A673 (cell line): Measurements from ENCODE around the gene ZNF808. TPM values are rescaled to one million over a fixed set of nuclear protein-coding genes. Genes with fewer than 3 reads are reported as not detected.
"Not testable (repeated sequence)": the region's sequence is repeated elsewhere in the genome, so short reads cannot be mapped to it uniquely, and the experiment has no call there.

Source experiments
- BruUV-seq: library from RNA; stranded (reverse); fragments of 400-500 nt; replicated peaks from 2 replicates; lab custom pipeline; 2021; lab: Mats Ljungman, UMichigan
- CTCF ChIA-PET: fragments of 300-600 bp; sonication (Branson Sonifier 250); formaldehyde crosslinking; loops from one replicate; lab custom pipeline; 2022; ENCODE audit warnings: antibody characterized with exemption; lab: Charles Lee
- POLR2A ChIA-PET: fragments of 300-600 bp; sonication (Branson Sonifier 250); formaldehyde crosslinking; loops from one replicate; lab custom pipeline; 2022; ENCODE audit warnings: antibody characterized with exemption; ENCODE audit not compliant: low non-redundant PET; lab: Charles Lee
- DNase-seq: peaks from one replicate; pipeline ENCODE4 v3.0.0-alpha.2; 2015; ENCODE audit warnings: low spot score
- H3K27ac ChIP-seq: fragments of 200-600 bp; sonication (generic); 2 replicates; pipeline ENCODE4 v1.5.1; 2016; ENCODE audit warnings: mixed run types, low read depth, mild to moderate bottlenecking, mixed read lengths, antibody characterized with exemption, low read length; ENCODE audit not compliant: poor library complexity, severe bottlenecking
- H3K27me3 ChIP-seq: fragments of 200-600 bp; sonication (generic); replicated peaks from 2 replicates; pipeline ENCODE4 v1.6.1; 2017; ENCODE audit warnings: mixed run types, low read depth, mild to moderate bottlenecking, mixed read lengths, antibody characterized with exemption, low read length; ENCODE audit not compliant: insufficient read depth, poor library complexity
- H3K36me3 ChIP-seq: fragments of 200-600 bp; sonication (generic); 2 replicates; pipeline ENCODE4 v1.6.1; 2016; ENCODE audit warnings: mixed run types, mild to moderate bottlenecking, mixed read lengths, antibody characterized with exemption, low read length; ENCODE audit not compliant: insufficient read depth, poor library complexity, severe bottlenecking
- H3K4me1 ChIP-seq: fragments of 200-600 bp; sonication (generic); 2 replicates; pipeline ENCODE4 v1.6.1; 2017; ENCODE audit warnings: mixed run types, mild to moderate bottlenecking, mixed read lengths, antibody characterized with exemption, low read length; ENCODE audit not compliant: insufficient read depth, poor library complexity, severe bottlenecking
- H3K4me3 ChIP-seq: fragments of 200-600 bp; sonication (generic); 2 replicates; pipeline ENCODE4 v1.5.1; 2016; ENCODE audit warnings: low read depth, mixed run types, mild to moderate bottlenecking, mixed read lengths, low read length; ENCODE audit not compliant: poor library complexity, severe bottlenecking
- H3K9me3 ChIP-seq: fragments of 200-600 bp; sonication (generic); 2 replicates; pipeline ENCODE4 v1.6.1; 2016; ENCODE audit warnings: mixed run types, low read depth, mild to moderate bottlenecking, mixed read lengths, antibody characterized with exemption, low read length; ENCODE audit not compliant: poor library complexity, severe bottlenecking
- EZH2 ChIP-seq: fragments of 200-600 bp; sonication (generic); IDR thresholded peaks from 2 replicates; pipeline ENCODE4 v1.6.1; 2017; ENCODE audit warnings: borderline replicate concordance, low read depth, mild to moderate bottlenecking, mixed read lengths, antibody characterized with exemption, low read length; ENCODE audit not compliant: poor library complexity, severe bottlenecking
- intact Hi-C: fragments of 100-400 bp; cut with micrococcal nuclease; formaldehyde crosslinking; loops from one replicate; pipeline ENCODE4 v1.10.0; 2022; ENCODE audit not compliant: unreplicated experiment
- total RNA-seq: library from RNA; stranded (reverse); gene quantifications from 2 replicates; pipeline ENCODE4 v1.2.3, GENCODE V29; 2021
- TF ChIP-seq, protein P1 (sequence below): fragments of 300-800, 200-600 bp; sonication (generic); conservative IDR thresholded peaks from 2 replicates; pipeline ENCODE4 v1.5.1; 2017; ENCODE audit warnings: low read depth, mild to moderate bottlenecking, antibody characterized with exemption, low read length, moderate library complexity, mixed read lengths

Gene ZNF808
- total RNA-seq, 1 experiment from 2014 or later, result 19.1 TPM

DNA sequence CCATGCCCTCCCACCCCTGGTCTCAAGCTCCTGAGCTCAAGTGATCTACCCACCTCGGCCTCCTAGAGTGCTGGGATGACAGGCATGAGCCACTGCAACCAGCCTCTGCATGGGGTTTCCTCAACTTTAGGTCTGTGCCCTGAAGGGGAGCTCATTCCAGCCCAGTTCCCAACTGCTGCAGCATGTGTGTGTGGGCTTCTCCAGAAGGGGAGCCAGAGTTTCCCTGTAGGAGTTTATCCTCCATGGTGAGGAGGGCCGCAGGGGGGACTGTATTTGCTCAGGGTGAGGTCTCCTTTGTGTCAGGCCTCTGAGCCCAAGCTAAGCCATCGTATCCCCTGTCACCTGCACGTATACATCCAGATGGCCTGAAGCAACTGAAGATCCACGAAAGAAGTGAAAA, 11.3 kb upstream of the ZNF808 start:
- BruUV-seq, result no TSS peak
- no peak for DNase-seq
- CTCF ChIA-PET, result no interaction called here
- peaks cover 2% of the 10 kb centered on the region for H3K9me3 ChIP-seq
- POLR2A ChIA-PET, result no interaction called here
- no peak overlapping the region for H3K27ac ChIP-seq
- intact Hi-C loops, result no loop called here
- no peak overlapping the region for H3K4me3 ChIP-seq
- H3K4me1 ChIP-seq, result no peaks in the 10 kb centered on the region
- no peak for TF ChIP-seq EZH2
- TF ChIP-seq, protein P1, sequence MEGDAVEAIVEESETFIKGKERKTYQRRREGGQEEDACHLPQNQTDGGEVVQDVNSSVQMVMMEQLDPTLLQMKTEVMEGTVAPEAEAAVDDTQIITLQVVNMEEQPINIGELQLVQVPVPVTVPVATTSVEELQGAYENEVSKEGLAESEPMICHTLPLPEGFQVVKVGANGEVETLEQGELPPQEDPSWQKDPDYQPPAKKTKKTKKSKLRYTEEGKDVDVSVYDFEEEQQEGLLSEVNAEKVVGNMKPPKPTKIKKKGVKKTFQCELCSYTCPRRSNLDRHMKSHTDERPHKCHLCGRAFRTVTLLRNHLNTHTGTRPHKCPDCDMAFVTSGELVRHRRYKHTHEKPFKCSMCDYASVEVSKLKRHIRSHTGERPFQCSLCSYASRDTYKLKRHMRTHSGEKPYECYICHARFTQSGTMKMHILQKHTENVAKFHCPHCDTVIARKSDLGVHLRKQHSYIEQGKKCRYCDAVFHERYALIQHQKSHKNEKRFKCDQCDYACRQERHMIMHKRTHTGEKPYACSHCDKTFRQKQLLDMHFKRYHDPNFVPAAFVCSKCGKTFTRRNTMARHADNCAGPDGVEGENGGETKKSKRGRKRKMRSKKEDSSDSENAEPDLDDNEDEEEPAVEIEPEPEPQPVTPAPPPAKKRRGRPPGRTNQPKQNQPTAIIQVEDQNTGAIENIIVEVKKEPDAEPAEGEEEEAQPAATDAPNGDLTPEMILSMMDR, result no peak
- H3K27me3 ChIP-seq, result no peaks in the 10 kb centered on the region
- no peaks in the 10 kb centered on the region for H3K36me3 ChIP-seq

DNA sequence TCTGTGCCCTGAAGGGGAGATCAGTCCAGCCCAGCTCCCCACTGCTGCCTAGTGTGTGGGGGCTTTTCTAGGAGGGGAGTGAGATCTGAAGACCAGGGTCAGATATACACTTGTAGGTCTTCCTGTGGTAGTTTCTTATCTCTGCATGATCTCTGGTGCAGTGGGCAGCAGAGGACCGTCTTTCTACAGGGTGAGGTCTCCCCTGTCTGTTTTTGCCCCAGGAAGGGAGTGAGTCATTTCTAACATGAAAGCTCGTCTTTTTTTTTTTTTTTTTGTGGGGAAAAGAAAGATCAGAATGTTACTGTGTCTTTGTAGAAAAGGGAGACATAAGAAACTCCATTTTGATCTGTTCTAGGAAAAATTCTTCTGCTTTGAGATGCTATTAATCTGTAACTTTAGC, 8.8 kb upstream of the ZNF808 start:
- POLR2A ChIA-PET, result no interaction called here
- no TSS peak for BruUV-seq

DNA sequence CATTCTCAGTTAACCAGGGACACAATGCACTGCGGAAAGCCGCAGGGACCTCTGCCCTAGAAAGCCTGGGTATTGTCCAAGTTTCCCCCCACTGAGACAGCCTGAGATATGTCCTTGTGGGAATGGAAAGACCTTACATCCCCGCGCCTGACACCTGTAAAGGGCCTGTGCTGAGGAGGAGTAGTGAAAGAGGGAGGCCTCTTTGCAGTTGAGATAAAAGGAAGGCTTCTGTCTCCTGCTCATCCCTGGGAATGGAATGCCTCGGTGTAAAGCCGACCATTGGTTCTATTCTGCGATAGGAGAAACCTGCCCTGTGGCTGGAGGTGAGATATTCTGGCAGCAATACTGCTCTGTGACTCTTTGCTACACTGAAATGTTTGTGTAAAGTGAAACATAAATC, 8.3 kb upstream of the ZNF808 start:
- H3K36me3 ChIP-seq, POLR2A ChIA-PET, CTCF ChIA-PET, H3K27me3 ChIP-seq, BruUV-seq, H3K4me1 ChIP-seq, DNase-seq, H3K27ac ChIP-seq, H3K4me3 ChIP-seq, intact Hi-C loops: not testable (repeated sequence)
- peaks cover 12% of the 10 kb centered on the region for H3K9me3 ChIP-seq

More for the DNA sequence above, 8.8 kb upstream of the ZNF808 start:
- intact Hi-C loops, result no loop called here
- H3K27me3 ChIP-seq, result no peaks in the 10 kb centered on the region
- no peak overlapping the region for H3K27ac ChIP-seq
- no peak overlapping the region for H3K4me3 ChIP-seq
- DNase-seq, result no peak
- H3K9me3 ChIP-seq, result peaks cover 8% of the 10 kb centered on the region
- TF ChIP-seq, protein P1, result no peak
- TF ChIP-seq EZH2, result no peak
- H3K4me1 ChIP-seq, result no peaks in the 10 kb centered on the region
- CTCF ChIA-PET, result no interaction called here
- no peaks in the 10 kb centered on the region for H3K36me3 ChIP-seq

DNA sequence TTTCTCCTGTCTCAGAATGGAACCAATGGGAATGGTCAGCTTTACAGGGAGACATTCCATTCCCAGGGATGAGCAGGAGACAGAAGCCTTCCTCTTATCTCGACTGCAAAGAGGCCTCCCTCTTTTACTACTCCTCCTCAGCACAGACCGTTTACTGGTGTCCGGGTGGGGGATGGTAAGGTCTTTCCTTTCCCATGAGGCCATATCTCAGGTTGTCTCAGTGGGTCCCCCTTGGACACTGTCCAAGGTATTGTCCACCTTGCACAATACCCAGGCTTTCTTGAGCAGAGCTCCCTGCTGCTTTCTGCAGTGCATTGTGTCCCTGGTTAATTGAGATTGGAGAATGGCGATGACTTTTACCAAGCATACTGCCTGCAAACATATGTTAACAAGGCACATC, 7.5 kb upstream of the ZNF808 start:
- Histone ChIP-seq H3K27ac (no peak overlapping the region), H3K9me3 (peaks cover 12% of the 10 kb centered on the region), H3K4me3 (no peak overlapping the region), H3K4me1 (no peaks in the 10 kb centered on the region), H3K36me3 (no peaks in the 10 kb centered on the region), H3K27me3 (no peaks in the 10 kb centered on the region)
- POLR2A ChIA-PET, result no interaction called here
- intact Hi-C loops, result no loop called here
- TF ChIP-seq, protein P1, result no peak
- TF ChIP-seq EZH2, result no peak
- no peak for DNase-seq
- CTCF ChIA-PET, result no interaction called here
- BruUV-seq, result no TSS peak
